Activated CD4-positive, CD25-positive, alpha-beta regulatory T cell treated with anti-CD3 and anti-CD28 coated beads, Interleukin-2, amount 50 U/mL, for 72 hours (primary cell): ENCODE measurements around the gene PLEKHA1.

Source experiments
- DNase-seq: peaks from one replicate; pipeline ENCODE4 v3.0.0; 2021

Gene PLEKHA1

DNA sequence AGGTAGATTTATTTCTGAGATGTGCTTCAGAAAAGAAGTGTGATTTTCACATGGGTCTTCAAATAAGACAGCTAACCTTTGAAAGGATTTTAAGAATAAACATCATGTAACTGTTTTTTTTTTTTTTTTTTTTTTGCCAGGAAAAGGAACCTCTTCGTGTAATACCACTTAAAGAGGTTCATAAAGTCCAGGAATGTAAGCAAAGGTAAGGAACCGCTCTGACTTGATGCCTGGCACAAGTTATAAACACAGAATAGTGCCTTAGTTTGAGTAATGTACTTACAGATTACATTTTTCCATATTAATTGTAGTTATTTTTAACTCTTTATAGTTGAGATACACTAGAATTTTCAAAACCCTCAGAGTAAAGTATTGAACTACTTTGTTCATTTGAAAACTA lies 49.6 kb downstream of the PLEKHA1 start:
- no peak for DNase-seq

DNA sequence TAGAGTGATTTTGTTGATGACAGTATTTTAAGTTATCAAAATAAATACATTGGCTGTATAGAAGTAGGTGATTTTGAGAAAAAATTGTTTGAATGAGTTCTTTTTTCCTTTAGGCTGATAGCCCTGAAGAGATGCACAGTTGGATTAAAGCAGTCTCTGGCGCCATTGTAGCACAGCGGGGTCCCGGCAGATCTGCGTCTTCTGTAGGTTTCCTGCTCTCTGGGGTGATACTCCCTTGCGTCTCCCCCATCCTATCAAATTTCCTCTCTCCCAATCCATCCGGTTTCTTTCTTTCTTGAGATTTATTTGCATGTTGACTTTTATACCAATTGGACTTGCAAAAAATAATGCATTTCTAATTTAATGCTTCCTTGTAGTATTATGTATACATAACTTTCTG lies 52.3 kb downstream of the PLEKHA1 start:
- no peak for DNase-seq

DNA sequence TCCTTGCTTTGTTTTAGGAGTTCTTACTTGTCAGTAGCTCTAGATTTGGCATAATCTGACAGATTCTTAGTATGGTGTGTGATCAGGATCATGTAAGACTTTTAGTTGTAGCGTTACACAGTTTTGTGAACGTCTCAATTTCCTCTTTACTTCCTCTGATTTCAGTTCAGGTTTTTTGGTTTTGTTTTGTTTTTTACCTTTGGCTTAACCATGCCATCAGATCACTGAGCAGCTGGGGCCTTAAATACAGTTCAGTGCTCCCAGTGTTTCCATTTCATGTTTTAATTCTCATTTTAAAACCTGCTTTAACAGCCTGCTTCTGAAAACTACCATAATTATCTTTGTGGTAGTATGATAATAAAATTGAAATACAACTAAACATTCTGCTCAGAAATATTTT lies 52.8 kb downstream of the PLEKHA1 start:
- no peak for DNase-seq

DNA sequence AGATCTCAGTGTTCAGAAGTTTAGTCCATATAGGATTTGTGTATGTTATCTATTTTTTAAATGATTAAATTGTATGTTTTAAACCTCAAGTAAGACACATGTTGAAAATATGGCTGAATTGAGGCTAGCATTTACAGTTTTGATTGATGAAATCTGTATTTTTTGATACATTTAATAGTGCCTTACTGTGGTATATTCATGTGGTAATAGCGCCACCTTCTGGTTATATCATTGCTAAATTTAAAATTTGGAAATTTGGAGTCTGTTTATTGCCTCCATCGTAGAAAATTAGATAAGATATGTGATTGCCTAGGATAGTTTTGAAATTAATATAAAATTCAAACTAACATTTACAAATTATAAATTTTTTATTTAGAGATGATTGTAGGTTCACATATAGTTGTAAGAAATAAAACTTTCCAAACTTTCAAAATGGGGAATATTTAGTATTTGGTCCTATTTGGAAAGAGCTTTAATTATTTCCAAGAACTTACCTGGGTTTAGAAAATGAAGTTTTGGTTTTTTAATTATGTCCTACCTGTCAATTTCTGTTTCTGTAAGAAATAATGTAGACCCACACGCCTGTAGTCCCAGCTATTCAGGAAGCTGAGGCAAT lies 60.8 kb downstream of the PLEKHA1 start:
- DNase-seq = no peak

DNA sequence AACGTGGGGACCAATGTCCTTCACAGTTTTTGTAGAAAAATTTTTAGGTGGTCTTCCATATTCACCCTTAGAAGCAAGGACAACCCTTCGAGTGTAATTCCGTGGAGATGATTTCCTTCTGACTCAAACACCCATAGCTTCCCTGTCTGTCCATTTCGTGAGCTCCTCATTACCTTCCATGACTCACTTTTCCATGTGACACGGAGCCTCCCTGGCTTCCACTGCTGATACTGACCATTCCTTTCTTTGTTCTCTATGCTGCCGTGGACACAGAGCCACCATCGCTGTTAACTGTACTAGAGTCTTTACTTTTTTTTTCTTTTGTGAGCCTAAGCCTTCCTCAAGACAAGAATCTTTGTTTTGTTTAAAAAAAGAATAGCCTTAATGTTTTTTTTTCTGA lies 67.5 kb downstream of the PLEKHA1 start:
- DNase-seq = no peak

DNA sequence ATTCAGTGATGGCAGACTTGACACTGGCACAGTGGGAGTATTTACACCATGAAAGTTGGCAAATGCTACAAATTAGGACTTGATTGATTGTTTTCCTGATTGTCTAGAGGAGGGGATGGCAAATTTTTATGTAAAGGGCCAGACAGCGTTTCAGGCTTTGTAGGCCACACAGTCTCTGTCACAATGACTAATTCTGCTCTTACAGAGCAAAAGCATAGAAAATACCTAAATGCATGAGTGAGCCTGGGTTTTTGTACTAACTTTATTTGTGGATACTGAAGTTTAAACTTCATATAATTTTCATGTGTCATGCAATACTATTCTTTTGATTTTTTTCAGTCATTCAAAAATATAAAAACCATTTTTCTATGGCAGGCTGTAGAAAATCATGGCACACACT lies 71.0 kb downstream of the PLEKHA1 start:
- DNase-seq = no peak

DNA sequence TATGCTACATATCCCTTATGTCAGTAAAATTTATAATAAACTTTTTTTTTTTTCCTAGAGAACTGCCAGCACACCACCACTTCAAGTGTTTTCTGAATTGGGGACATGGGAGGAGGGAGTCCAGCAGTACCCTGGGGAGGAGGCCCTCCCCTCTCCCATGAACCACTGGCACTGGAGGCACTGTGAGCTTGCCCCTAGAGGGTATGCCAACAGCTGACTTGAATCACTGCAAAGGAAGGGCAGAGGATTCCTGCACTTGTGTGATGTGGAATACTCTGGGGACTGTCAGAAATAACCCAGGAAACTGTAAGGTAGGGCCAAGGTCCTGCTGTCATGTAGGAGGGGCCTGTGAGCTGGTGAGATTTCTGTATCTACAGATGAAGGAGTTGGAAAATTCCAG lies 71.4 kb downstream of the PLEKHA1 start:
- DNase-seq = no peak

DNA sequence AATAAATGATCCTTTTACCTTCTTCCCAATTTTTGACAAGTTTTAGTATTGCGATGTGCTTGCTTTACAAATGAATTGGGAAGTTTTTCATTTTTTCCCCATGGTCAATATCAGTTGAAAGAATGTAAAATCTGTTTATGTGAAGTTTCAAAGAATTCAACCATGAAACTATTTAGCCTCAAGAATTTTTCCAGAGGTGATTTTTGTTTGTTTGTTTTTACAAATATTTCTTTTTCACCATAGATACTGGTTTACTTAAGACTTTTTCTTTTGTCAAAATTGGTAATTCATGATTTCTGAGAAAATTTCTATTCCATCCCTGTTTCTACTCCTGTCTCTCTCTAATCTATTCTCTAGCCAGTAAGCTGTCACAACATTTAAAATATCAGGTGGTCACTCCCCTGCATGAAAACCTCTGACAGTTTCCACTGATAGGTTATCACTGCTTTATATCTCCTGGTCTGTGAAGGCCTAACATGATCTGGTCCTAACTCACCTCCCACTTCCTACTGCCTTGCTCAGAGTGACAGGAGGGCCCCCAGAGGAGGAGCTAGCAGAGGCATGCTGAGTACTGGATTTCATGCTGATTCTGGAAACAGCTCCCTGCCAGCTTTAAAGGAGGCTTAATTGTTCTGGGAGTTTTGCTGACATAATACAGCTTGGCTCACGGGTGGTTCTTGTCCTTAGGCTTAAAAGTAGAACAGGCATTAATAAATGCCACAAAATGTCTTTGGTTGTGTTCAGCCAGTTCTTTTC lies 72.3 kb downstream of the PLEKHA1 start:
- DNase-seq = no peak

DNA sequence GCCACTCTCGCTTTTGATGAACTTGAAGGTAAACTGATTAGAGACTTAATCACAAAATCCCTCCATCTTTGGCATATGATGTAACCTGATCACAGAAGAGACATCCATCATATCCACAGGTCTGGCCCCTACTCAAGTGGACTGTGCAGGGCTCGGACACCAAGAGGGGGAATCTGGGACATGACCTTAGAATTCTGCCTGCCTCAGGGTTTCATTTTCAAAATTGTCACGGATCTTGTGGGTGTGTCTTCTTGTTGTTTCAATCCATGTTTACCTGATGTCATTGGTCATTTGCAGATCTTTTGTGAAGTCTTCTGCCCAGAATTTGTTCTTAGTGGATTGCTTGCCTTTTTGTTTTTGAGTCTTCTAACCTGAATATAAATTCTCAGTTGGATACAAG lies 74.1 kb downstream of the PLEKHA1 start:
- no peak for DNase-seq

DNA sequence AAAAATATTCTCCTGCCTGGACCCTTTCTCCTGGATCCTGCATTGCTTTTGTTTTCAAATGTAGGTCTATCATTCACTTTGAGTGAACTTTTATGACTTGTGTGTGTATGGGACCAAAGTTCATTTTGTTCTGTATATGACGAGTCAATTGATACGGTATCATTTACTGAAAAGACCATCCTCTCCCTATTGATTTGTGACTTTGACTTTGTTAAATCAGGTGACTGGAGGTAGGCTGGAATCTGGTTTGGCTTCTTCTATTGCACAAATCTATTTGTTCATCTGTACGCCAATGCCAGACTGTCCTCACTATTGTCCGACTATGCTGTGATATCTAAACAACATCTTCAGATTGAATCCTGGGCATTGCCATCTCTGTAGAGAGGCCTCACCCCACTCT lies 74.6 kb downstream of the PLEKHA1 start:
- DNase-seq = no peak

DNA sequence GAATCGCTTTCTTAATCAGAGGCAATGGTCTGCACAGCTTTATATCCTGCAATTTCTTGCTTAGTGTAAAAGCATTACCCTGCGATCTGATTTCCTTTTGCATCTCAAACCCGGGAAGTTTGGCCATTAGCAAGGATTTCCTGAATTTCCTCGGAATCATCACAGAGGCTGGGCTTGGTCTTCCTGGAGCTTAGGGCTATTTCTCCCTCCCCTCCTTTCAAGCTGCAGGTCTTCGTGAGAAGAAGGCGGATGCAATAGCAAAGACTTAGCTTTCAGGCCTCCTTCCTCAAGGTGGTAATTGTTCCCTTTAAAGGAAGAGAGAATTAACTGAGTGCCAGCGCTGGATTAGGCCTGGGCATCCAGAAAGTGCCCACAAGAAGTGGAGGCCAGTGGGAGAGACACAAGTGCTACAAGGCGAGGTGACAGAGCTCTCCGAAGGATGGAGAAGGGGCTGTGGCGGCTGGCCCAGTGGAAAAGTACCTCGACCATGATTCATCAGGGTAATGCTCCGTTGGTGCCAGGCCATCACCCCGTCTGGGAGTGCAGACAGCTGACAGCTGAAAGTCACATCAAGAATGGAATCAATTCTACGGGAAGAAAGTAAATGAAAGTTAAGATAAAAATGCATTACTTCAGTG lies 76.0 kb downstream of the PLEKHA1 start:
- no peak for DNase-seq

DNA sequence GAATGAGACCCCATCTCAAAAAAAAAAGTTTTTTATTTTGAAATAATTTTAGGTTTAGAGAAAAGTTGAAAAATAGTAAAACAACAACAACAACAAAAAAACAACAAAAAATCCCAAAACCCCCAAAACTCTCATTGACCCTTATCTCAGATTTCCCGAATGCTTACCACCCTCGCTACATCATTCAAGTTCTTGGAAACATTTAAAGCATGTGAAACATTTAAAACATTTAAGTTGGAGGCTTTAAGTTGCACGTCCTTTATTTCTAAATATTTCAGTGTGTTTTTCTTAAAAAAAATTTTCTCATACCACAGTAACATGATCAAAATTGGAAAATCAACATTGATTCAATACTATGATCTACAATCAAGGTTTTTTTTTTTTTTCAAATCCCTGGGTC lies 79.6 kb downstream of the PLEKHA1 start:
- DNase-seq = no peak

DNA sequence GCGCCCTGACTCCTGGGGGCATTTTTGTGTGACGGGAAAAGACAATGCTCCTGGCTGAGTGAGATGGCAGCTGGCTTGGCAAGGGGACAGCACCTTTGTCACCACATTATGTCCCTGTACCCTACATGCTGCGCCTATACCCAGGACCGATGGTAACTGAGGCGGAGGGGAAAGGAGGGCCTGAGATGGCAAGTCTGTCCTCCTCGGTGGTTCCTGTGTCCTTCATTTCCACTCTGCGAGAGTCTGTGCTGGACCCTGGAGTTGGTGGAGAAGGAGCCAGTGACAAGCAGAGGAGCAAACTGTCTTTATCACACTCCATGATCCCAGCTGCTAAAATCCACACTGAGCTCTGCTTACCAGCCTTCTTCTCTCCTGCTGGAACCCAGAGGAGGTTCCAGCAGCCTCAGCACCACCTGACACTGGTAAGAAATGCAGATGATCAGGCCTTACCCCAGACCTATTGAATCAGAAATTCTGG lies 80.1 kb downstream of the PLEKHA1 start, which contains the start of gene ARMS2:
Gene ARMS2 (plus strand): TSS at position 51 of the 478 bp plus-strand sequence. CDS start 75 bp downstream, at position 126.
- DNase-seq = no peak

DNA sequence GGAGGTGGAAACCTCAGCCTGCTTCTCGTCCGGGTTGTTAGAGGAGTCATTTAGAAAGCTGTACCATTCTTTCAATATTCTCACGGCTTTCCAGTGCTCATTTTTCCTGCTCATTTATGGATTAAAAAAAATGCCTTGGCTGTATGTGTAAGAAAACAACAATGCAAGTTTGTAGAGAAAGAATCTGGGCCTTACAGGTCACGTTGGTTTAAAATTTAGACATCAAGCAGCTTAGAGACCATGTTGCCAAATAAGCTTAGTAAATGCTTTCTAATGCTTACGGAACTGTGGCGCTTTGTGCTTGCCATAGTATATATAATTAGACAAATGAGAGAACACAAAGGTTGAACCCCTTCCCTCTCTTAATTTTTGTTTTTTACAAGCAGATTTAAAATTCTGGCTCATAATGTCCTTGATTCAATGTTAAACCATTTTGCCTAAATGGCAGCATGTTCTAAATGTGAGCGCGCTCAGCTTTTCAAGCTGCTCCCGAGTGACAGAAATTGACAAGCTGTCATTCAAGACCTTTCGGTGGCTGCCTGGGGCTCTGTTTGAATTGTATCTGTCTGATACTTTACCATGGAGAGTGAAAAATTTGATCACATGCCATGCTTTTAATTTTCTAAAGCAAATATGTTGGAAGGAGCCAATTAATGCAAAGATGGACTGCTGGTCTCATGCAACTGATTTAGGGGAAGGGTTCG lies 81.0 kb downstream of the PLEKHA1 start:
- DNase-seq = no peak

DNA sequence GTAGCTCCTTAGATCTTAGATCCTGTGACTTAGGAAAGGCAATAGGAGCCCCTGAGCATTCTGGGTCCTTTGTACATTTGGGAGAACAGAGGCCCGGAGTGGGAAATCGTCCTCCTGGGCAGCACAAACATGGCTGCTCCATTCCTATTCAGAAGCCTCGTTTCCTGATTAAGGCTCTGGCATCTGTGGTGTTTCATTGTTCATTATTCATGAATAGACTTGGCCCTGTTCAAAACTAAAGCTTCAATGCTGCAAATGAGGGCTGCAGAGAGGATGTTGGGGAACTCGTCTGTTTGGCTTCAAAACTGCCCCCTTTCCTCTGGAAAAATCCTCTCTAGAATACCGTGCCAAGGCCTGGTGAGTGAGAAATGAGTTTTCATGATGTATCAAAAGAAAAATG lies 83.4 kb downstream of the PLEKHA1 start:
- no peak for DNase-seq

DNA sequence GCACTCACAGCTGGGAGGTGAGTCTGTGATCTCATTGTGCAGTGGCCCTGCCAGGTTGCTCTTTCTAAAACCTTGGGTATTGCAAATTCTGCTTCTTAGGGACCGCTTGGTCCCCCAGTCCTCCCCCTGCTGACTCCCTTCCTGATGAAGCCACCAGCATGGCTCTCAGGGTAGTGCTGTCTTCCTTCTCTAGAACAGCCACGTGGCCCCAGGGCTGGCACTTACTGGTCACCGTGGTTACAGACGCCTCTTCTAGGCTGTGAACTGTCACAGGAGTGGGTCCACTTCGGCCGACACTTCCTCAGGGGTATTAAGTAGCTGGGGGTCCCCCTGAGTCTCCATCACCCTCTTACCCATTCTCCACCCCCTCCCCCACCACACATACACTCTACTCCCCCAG lies 84.2 kb downstream of the PLEKHA1 start:
- DNase-seq = no peak

DNA sequence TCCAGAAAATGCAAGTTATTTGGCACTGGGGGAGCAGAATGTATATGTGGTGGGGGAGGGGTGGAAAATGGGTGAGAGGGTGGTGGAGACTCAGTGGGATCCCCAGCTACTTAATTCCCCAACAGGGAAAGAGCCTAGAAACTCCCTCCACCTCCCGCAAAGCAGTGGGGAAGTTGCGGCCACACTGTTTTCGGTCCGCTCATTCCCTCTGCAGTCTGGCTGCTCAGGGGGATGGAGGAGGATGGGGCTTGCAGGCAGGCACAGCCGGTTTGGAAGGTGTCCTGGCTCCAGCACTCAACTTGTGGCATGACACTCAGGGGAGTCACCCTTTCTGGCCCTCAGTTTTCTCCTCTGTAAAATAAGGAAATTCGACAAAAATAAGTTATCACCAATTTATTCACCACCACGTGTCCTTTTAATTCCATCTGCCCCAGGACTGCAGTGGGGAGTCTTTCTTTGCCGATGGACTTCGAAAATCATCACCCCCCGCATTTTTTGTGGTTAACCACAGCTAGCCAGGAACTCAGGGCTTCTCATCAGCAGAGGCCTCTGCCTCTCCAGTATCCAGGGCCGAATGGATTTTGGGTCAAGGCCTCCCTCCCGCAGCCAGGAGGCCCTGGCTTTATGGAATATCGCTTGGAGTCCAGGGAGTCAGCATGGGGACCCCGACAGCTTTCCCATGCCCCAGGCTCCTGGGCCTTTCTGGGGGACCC lies 85.2 kb downstream of the PLEKHA1 start:
- no peak for DNase-seq

DNA sequence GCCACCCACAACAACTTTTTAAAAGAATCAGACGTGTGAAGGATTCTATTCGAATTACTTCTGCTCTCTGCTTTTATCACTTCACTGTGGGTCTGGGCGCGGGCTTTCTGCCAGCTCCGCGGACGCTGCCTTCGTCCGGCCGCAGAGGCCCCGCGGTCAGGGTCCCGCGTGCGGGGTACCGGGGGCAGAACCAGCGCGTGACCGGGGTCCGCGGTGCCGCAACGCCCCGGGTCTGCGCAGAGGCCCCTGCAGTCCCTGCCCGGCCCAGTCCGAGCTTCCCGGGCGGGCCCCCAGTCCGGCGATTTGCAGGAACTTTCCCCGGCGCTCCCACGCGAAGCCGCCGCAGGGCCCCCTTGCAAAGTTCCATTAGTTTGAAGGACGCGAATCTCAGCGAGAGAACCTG lies 86.4 kb downstream of the PLEKHA1 start:
- DNase-seq = no peak

DNA sequence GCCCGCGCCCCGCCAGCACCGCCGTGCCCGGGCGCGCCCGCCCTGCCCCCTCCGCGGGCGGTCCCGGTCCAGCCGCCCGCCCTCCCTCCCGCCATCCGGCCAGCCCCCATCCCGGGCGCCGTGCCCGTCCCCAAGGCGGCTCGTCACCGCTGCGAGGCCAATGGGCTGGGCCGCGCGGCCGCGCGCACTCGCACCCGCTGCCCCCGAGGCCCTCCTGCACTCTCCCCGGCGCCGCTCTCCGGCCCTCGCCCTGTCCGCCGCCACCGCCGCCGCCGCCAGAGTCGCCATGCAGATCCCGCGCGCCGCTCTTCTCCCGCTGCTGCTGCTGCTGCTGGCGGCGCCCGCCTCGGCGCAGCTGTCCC lies 86.8 kb downstream of the PLEKHA1 start, which contains the start of gene HTRA1:
Gene HTRA1 (plus strand): TSS at position 187 of the 362 bp plus-strand sequence. CDS start 100 bp downstream, at position 287.
- no peak for DNase-seq

DNA sequence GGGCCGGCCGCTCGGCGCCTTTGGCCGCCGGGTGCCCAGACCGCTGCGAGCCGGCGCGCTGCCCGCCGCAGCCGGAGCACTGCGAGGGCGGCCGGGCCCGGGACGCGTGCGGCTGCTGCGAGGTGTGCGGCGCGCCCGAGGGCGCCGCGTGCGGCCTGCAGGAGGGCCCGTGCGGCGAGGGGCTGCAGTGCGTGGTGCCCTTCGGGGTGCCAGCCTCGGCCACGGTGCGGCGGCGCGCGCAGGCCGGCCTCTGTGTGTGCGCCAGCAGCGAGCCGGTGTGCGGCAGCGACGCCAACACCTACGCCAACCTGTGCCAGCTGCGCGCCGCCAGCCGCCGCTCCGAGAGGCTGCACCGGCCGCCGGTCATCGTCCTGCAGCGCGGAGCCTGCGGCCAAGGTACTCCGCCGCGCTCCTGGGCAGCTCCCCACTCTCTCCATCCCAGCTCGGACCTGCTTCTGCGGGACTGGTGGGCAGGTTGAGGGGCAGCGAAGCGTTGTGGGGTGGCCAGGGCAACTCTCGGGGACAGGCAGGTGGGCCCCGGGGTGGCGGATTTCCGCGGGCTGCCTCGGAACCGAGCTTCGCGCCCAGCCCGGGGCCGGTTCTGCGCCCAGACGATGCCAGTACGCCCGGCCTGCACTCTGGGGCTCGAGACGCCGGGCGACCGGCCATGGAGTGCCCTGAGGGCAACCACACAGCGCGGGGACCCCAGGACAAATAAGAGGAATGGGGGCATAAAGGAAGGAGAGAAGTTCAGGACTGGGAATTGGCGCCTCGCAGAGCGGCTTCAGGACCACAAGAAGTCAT lies 87.4 kb downstream of the PLEKHA1 start:
- DNase-seq = no peak

DNA sequence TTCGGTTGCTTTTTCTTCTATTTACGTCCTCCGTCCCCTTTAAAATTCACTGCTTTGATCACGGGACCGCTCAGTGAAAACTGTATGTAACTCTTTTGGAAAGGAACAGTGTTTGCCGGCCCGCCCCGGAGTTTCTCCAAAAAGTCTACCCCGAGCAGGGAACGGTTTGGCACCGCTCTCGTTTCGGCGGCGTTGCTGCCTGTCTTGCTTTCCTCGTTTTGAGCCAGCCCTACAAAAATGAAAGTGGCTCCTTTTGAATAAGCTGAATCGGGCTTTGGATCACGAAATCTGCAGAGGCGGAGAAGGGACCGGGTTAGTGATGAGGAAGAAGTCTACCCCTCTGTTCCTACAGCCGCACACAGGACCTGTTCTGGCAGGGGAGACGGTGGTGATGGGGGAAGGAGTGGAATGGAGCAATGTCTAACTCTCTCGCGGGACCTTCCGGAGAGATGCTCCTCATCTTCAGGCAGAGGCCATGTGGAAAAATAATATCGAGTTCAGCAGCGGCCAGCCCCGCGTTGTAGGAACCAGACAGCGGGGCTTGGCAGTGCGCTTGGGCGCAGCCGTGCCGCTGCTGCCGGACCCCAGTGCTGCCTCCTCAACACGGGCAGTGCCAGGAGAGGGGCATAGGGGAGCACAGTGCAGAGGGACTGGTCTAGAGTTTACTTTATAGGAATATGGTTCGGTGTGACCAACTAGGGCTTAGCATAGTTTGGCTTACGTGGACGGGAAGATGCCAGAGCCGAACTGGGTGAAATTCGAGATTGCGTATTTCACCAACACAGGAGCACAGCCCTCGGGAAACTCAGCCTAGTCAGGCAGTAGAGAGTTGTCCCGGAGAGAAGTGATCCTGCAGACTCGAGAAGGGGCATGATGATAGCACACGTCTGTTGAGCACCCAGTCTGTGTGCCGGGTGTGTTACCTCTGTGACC lies 88.3 kb downstream of the PLEKHA1 start:
- no peak for DNase-seq
